ENCODE results near the gene TPRG1. TPM values are rescaled to one million over a fixed set of nuclear protein-coding genes. Genes with fewer than 3 reads are reported as not detected.

Gene TPRG1
- total RNA-seq, 1 donor from 2014 or later, result 0.71 TPM

- Histone ChIP-seq H3K27ac (no peak overlapping the region), H3F3A (ENCODE audit: low read depth) (no peaks in the 10 kb centered on the region), H3K36me3 (no peaks in the 10 kb centered on the region), H3K4me2 (no peak overlapping the region), H3K79me2 (ENCODE audit: low read depth) (no peaks in the 10 kb centered on the region), H3K9me3 (ENCODE audit: low read depth) (no peaks in the 10 kb centered on the region), H3K4me3 (no peak overlapping the region), H3K27me3 (no peaks in the 10 kb centered on the region), H3K4me1 (no peaks in the 10 kb centered on the region), H3K9ac (no peak overlapping the region), H4K20me1 (ENCODE audit: low read depth) (no peaks in the 10 kb centered on the region), H2AFZ (replicated peaks) (no peak overlapping the region)
- H3K4me1 Mint-ChIP-seq, result peaks cover 4% of the 10 kb centered on the region
- TF ChIP-seq EZH2phosphoT487 (IDR thresholded peaks at IDR 0.05), result no peak
- TF ChIP-seq CTCF (IDR thresholded peaks at IDR 0.05), result no peak
- TF ChIP-seq EZH2 (IDR thresholded peaks at IDR 0.05), result no peak
- peaks cover 3% of the 10 kb centered on the region for H3K9me3 Mint-ChIP-seq
- H3K27ac Mint-ChIP-seq, result no peak overlapping the region
- H3K36me3 Mint-ChIP-seq, result no peaks in the 10 kb centered on the region
- H3K27me3 Mint-ChIP-seq (ENCODE audit: insufficient read depth, low read depth), result no peaks in the 10 kb centered on the region
- no peak for DNase-seq (ENCODE audit: low spot score)
- no peak overlapping the region for H3K4me3 Mint-ChIP-seq
Observed at GRCh38 chr3:189167027-189167766, 4.6 kb upstream of the TPRG1 start.

- H3K9ac ChIP-seq, result no peak overlapping the region
- Mint-ChIP-seq H3K4me1 (peaks cover 10% of the 10 kb centered on the region), H3K4me3 (no peak overlapping the region), H3K27me3 (ENCODE audit: insufficient read depth, low read depth) (no peaks in the 10 kb centered on the region), H3K9me3 (peaks cover 3% of the 10 kb centered on the region), H3K27ac (no peak overlapping the region), H3K36me3 (no peaks in the 10 kb centered on the region)
- H4K20me1 ChIP-seq (ENCODE audit: low read depth), result no peaks in the 10 kb centered on the region
- H3F3A ChIP-seq (ENCODE audit: low read depth), result no peaks in the 10 kb centered on the region
- no peaks in the 10 kb centered on the region for H3K4me1 ChIP-seq
- no peak overlapping the region for H3K4me3 ChIP-seq
- H3K27ac ChIP-seq, result no peak overlapping the region
- no peak for DNase-seq (ENCODE audit: low spot score)
- no peaks in the 10 kb centered on the region for H3K9me3 ChIP-seq (ENCODE audit: low read depth)
- no peaks in the 10 kb centered on the region for H3K79me2 ChIP-seq (ENCODE audit: low read depth)
- no peaks in the 10 kb centered on the region for H3K27me3 ChIP-seq
- TF ChIP-seq CTCF (IDR thresholded peaks at IDR 0.05) (no peak), EZH2phosphoT487 (IDR thresholded peaks at IDR 0.05) (no peak), EZH2 (IDR thresholded peaks at IDR 0.05) (no peak)
- no peaks in the 10 kb centered on the region for H3K36me3 ChIP-seq
- no peak overlapping the region for H3K4me2 ChIP-seq
- no peak overlapping the region for H2AFZ ChIP-seq (replicated peaks)
Observed at GRCh38 chr3:189168711-189169110, 3.1 kb upstream of the TPRG1 start.

DNA sequence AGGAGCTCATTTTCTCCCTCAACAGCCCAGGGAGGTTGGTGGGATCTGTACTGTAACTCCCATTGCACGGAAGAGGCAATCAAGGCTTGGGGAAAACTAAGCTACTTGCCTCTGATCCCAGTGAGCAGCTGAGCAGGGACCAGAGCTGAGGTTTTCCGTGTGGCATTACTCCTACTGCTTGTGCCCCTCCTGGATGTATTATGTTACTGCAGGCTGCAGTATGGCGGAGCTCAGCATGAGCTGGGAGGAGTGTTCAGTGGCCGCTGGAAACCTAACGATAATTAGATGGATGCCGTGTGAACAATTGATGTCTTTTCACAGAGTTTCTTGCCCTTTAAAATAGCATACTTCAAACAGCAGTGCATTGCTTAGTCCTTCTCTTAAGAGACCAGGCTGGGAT lies 2.0 kb upstream of the TPRG1 start:
- Mint-ChIP-seq H3K4me3 (no peak overlapping the region), H3K4me1 (peaks cover 10% of the 10 kb centered on the region), H3K36me3 (no peaks in the 10 kb centered on the region), H3K27ac (no peak overlapping the region), H3K9me3 (peaks cover 3% of the 10 kb centered on the region), H3K27me3 (ENCODE audit: insufficient read depth, low read depth) (no peaks in the 10 kb centered on the region)
- Histone ChIP-seq H3K4me2 (no peak overlapping the region), H4K20me1 (ENCODE audit: low read depth) (no peaks in the 10 kb centered on the region), H3K36me3 (no peaks in the 10 kb centered on the region), H3K9ac (no peak overlapping the region), H3K79me2 (ENCODE audit: low read depth) (no peaks in the 10 kb centered on the region), H3K4me1 (no peaks in the 10 kb centered on the region), H3K9me3 (ENCODE audit: low read depth) (no peaks in the 10 kb centered on the region), H3K27me3 (no peaks in the 10 kb centered on the region), H3F3A (ENCODE audit: low read depth) (no peaks in the 10 kb centered on the region), H3K4me3 (no peak overlapping the region), H3K27ac (no peak overlapping the region), H2AFZ (replicated peaks) (no peak overlapping the region)
- peak; percentile 47 for TF ChIP-seq CTCF (IDR thresholded peaks at IDR 0.05)
- no peak for TF ChIP-seq EZH2 (IDR thresholded peaks at IDR 0.05)
- TF ChIP-seq EZH2phosphoT487 (IDR thresholded peaks at IDR 0.05), result no peak
- peak; percentile 49 for DNase-seq (ENCODE audit: low spot score)

Data from neural progenitor cell (in vitro differentiated cells).